22Rv1 (cell line): ENCODE measurements around the gene VPS13D.

Experiments
- CTCF ChIP-seq: fragments of 450-650 bp; IDR thresholded peaks from 2 replicates; pipeline ENCODE4 v1.5.1; 2017; ENCODE audit warnings: mild to moderate bottlenecking
- ZFX ChIP-seq: fragments of 450-650 bp; IDR thresholded peaks from 2 replicates; pipeline ENCODE4 v1.6.1; 2017; ENCODE audit warnings: antibody characterized with exemption, borderline replicate concordance

GRCh38 chr1:12475947-12476346 lies 246.1 kb downstream of the VPS13D start:
- TF ChIP-seq CTCF (no peak), ZFX (no peak)
